ENCODE measurements around the gene STXBP1.

The STXBP1 gene

GRCh38 chr9:127728808-127729207 lies 116.7 kb downstream of the STXBP1 start:
- no peaks in the 10 kb centered on the region for H3K79me2 ChIP-seq (ENCODE audit: control insufficient read depth, low read length)
- H3K9me3 ChIP-seq (ENCODE audit: control insufficient read depth, insufficient read depth, low read length) = no peaks in the 10 kb centered on the region
- H3K4me1 ChIP-seq (ENCODE audit: control insufficient read depth, low read length) = peaks cover 3% of the 10 kb centered on the region
- no peaks in the 10 kb centered on the region for H3K36me3 ChIP-seq (ENCODE audit: control insufficient read depth, low read length)
- no peak for TF ChIP-seq CTCF (IDR thresholded peaks at IDR 0.05; ENCODE audit: low read depth, low read length, poor library complexity, severe bottlenecking)
- no peak for TF ChIP-seq EZH2phosphoT487 (IDR thresholded peaks at IDR 0.05; ENCODE audit: borderline replicate concordance, low read length)
- H3K27ac ChIP-seq (ENCODE audit: low read depth, low read length) = no peak overlapping the region
- H3K4me3 ChIP-seq (ENCODE audit: low read length) = no peak overlapping the region
- no peaks in the 10 kb centered on the region for H3K9me2 ChIP-seq (replicated peaks; ENCODE audit: control insufficient read depth, low read length)
- H3K4me2 ChIP-seq (ENCODE audit: low read length) = no peak overlapping the region
- no peaks in the 10 kb centered on the region for H3F3A ChIP-seq (ENCODE audit: control insufficient read depth, insufficient read depth)
- H4K20me1 ChIP-seq (ENCODE audit: control insufficient read depth, insufficient read depth, low read depth, low read length) = no peaks in the 10 kb centered on the region
- no peaks in the 10 kb centered on the region for H3K27me3 ChIP-seq (ENCODE audit: control insufficient read depth, low read length)

GRCh38 chr9:127729522-127730256 lies 117.6 kb downstream of the STXBP1 start:
- Histone ChIP-seq H3F3A (ENCODE audit: control insufficient read depth, insufficient read depth) (no peaks in the 10 kb centered on the region), H4K20me1 (ENCODE audit: control insufficient read depth, insufficient read depth, low read depth, low read length) (no peaks in the 10 kb centered on the region), H3K27ac (ENCODE audit: low read depth, low read length) (no peak overlapping the region), H3K27me3 (ENCODE audit: control insufficient read depth, low read length) (no peaks in the 10 kb centered on the region), H3K79me2 (ENCODE audit: control insufficient read depth, low read length) (no peaks in the 10 kb centered on the region), H3K4me3 (ENCODE audit: low read length) (no peak overlapping the region), H3K9me2 (replicated peaks; ENCODE audit: control insufficient read depth, low read length) (no peaks in the 10 kb centered on the region), H3K4me1 (ENCODE audit: control insufficient read depth, low read length) (peaks cover 10% of the 10 kb centered on the region), H3K36me3 (ENCODE audit: control insufficient read depth, low read length) (no peaks in the 10 kb centered on the region), H3K4me2 (ENCODE audit: low read length) (no peak overlapping the region), H3K9me3 (ENCODE audit: control insufficient read depth, insufficient read depth, low read length) (no peaks in the 10 kb centered on the region)
- TF ChIP-seq CTCF (IDR thresholded peaks at IDR 0.05; ENCODE audit: low read depth, low read length, poor library complexity, severe bottlenecking) (no peak), EZH2phosphoT487 (IDR thresholded peaks at IDR 0.05; ENCODE audit: borderline replicate concordance, low read length) (no peak)

- H3K9me3 ChIP-seq (ENCODE audit: control insufficient read depth, insufficient read depth, low read length) = no peaks in the 10 kb centered on the region
- H3K27me3 ChIP-seq (ENCODE audit: control insufficient read depth, low read length) = no peaks in the 10 kb centered on the region
- H3K4me3 ChIP-seq (ENCODE audit: low read length) = no peak overlapping the region
- H3K9me2 ChIP-seq (replicated peaks; ENCODE audit: control insufficient read depth, low read length) = no peaks in the 10 kb centered on the region
- H3K27ac ChIP-seq (ENCODE audit: low read depth, low read length) = no peak overlapping the region
- no peaks in the 10 kb centered on the region for H3K36me3 ChIP-seq (ENCODE audit: control insufficient read depth, low read length)
- no peak for TF ChIP-seq CTCF (IDR thresholded peaks at IDR 0.05; ENCODE audit: low read depth, low read length, poor library complexity, severe bottlenecking)
- no peak for TF ChIP-seq EZH2phosphoT487 (IDR thresholded peaks at IDR 0.05; ENCODE audit: borderline replicate concordance, low read length)
- no peaks in the 10 kb centered on the region for H3K79me2 ChIP-seq (ENCODE audit: control insufficient read depth, low read length)
- peaks cover 10% of the 10 kb centered on the region for H3K4me1 ChIP-seq (ENCODE audit: control insufficient read depth, low read length)
- no peak overlapping the region for H3K4me2 ChIP-seq (ENCODE audit: low read length)
- no peaks in the 10 kb centered on the region for H3F3A ChIP-seq (ENCODE audit: control insufficient read depth, insufficient read depth)
- H4K20me1 ChIP-seq (ENCODE audit: control insufficient read depth, insufficient read depth, low read depth, low read length) = no peaks in the 10 kb centered on the region
Measured at GRCh38 chr9:127730262-127730661, 118.2 kb downstream of the STXBP1 start.
